Spleen (tissue), 7 donors: ENCODE measurements around the gene P2RY6.

ENCODE experiments used
- POLR2A ChIP-seq, 3 donors: fragments of 450-650 bp; IDR thresholded peaks; one replicate each; pipeline ENCODE4 v1.5.1; 2017; ENCODE audit warnings: antibody characterized with exemption in 3 of 3, mild to moderate bottlenecking in 1 of 3
- POLR2AphosphoS5 ChIP-seq, 3 donors: sonication (generic); formaldehyde crosslinking; IDR thresholded peaks; one replicate each; pipeline ENCODE4 v1.5.1; 2017; ENCODE audit warnings: antibody characterized with exemption in 3 of 3
- TF ChIP-seq, protein P1 (sequence below), 11 experiments: fragments of 200-600 bp in 7 of 11; fragments of 450-650 bp in 4 of 11; sonication (generic) in 4 of 11; IDR thresholded peaks in 8 of 11; conservative IDR thresholded peaks in 3 of 11; 1 replicate in 7 of 11; 2 replicates in 4 of 11; pipeline versions ENCODE4 v1.4.0 to v1.8.0; 2016 to 2021; ENCODE audit warnings: antibody characterized with exemption in 11 of 11, inconsistent platforms in 4 of 11, mild to moderate bottlenecking in 1 of 11
- donor health status: DM: no; HTN: no; CAD: no; lungs with moderate emphysema.
- donor health status: DM: no; HTN: no; CAD: no.
- donor health status: DM: no; HTN: no; CAD: no.

DNA sequence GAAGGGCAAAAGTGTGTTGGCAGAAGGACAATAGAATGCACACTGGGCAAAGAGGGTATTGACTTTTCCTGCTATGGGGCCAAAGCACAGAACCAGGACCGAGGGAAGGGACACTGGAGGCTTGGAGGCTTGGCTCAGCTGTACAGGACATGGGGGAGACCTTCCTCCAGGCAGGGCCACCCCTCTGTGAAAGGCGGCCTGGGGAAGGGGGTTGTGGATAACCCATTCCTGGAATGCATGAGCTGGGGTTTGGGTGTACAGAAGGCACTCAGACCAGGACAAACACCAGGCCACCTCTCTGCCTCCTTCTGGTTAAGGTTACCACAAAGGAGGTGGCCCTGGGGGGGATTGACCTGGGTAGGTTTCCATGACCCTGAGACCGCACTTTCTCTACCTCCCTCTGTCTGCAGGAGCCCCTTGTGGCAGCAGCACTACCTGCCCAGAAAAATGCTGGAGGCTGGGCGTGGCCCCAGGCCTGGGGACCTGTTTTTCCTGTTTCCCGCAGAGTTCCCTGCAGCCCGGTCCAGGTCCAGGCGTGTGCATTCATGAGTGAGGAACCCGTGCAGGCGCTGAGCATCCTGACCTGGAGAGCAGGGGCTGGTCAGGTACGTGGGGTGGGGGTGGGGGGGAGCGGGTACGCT lies 44.4 kb upstream of the P2RY6 start:
- no peak for TF ChIP-seq POLR2AphosphoS5 (IDR thresholded peaks at IDR 0.05)
- TF ChIP-seq, protein P1, sequence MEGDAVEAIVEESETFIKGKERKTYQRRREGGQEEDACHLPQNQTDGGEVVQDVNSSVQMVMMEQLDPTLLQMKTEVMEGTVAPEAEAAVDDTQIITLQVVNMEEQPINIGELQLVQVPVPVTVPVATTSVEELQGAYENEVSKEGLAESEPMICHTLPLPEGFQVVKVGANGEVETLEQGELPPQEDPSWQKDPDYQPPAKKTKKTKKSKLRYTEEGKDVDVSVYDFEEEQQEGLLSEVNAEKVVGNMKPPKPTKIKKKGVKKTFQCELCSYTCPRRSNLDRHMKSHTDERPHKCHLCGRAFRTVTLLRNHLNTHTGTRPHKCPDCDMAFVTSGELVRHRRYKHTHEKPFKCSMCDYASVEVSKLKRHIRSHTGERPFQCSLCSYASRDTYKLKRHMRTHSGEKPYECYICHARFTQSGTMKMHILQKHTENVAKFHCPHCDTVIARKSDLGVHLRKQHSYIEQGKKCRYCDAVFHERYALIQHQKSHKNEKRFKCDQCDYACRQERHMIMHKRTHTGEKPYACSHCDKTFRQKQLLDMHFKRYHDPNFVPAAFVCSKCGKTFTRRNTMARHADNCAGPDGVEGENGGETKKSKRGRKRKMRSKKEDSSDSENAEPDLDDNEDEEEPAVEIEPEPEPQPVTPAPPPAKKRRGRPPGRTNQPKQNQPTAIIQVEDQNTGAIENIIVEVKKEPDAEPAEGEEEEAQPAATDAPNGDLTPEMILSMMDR (IDR thresholded peaks at IDR 0.05 in 8 of 11, conservative IDR thresholded peaks at IDR 0.05 in 3 of 11) = no peak
- TF ChIP-seq POLR2A (IDR thresholded peaks at IDR 0.05) = no peak
